Bronchial epithelial cell (primary cell): Measurements from ENCODE around the gene GTF2B. TPM values are rescaled to one million over a fixed set of nuclear protein-coding genes. Genes with fewer than 3 reads are reported as not detected.
A peak's percentile ranks its signal among the peaks of the same experiment; 100 is the strongest.

Experiments used
- DNase-seq: peaks from one replicate; pipeline ENCODE4 v3.0.0-alpha.2; 2010; ENCODE audit warnings: low read depth
- FAIRE-seq: peaks from 2 replicates; lab custom pipeline; 2011; peaks lifted over from hg19 to GRCh38; lab: Jason Lieb, UNC
- H3K27me3 ChIP-seq: 2 replicates; pipeline ENCODE4 v1.5.1; 2011; ENCODE audit warnings: low read length; ENCODE audit not compliant: control insufficient read depth, insufficient read depth
- H3K36me3 ChIP-seq: 2 replicates; pipeline ENCODE4 v1.5.1; 2011; ENCODE audit warnings: low read length; ENCODE audit not compliant: control insufficient read depth, insufficient read depth
- H3K4me3 ChIP-seq: 2 replicates; pipeline ENCODE4 v1.5.1; 2011; ENCODE audit warnings: mild to moderate bottlenecking, low read depth, low read length, control low read depth
- total RNA-seq: library from RNA; depleted of rRNA; stranded (reverse); fragments of >200 nt; gene quantifications from 2 replicates; pipeline ENCODE4 v1.2.1, GENCODE V29; 2014
- TF ChIP-seq, protein P1 (sequence below): IDR thresholded peaks from 2 replicates; pipeline ENCODE4 v1.5.1; 2011; ENCODE audit warnings: mild to moderate bottlenecking, moderate library complexity, low read length, control low read depth, inconsistent platforms; ENCODE audit not compliant: insufficient read depth, severe bottlenecking

The GTF2B gene
- total RNA-seq, 1 donor from 2014 or later = 40.8 TPM

DNA sequence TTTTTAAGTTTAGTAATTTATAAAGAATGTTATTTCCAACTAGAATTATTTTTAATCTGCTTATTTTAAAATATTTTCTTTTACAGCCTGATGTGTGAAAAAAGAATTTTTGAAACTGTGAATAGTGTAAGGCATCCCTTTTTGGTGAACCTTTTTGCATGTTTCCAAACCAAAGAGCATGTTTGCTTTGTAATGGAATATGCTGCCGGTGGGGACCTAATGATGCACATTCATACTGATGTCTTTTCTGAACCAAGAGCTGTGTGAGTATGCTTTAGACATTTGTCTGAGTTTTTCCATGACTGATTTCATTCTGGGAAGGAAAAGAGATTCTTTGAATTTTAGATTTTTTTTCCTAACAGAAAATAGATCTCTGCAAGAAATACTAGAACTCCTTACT is 77.9 kb downstream of the GTF2B start:
- TF ChIP-seq, protein P1, sequence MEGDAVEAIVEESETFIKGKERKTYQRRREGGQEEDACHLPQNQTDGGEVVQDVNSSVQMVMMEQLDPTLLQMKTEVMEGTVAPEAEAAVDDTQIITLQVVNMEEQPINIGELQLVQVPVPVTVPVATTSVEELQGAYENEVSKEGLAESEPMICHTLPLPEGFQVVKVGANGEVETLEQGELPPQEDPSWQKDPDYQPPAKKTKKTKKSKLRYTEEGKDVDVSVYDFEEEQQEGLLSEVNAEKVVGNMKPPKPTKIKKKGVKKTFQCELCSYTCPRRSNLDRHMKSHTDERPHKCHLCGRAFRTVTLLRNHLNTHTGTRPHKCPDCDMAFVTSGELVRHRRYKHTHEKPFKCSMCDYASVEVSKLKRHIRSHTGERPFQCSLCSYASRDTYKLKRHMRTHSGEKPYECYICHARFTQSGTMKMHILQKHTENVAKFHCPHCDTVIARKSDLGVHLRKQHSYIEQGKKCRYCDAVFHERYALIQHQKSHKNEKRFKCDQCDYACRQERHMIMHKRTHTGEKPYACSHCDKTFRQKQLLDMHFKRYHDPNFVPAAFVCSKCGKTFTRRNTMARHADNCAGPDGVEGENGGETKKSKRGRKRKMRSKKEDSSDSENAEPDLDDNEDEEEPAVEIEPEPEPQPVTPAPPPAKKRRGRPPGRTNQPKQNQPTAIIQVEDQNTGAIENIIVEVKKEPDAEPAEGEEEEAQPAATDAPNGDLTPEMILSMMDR = no peak
- no peaks in the 10 kb centered on the region for H3K27me3 ChIP-seq
- no peak overlapping the region for H3K4me3 ChIP-seq
- peaks cover 3% of the 10 kb centered on the region for H3K36me3 ChIP-seq
- FAIRE-seq (no peak), DNase-seq (no peak)

GRCh38 chr1:88812366-88812765 is 79.0 kb downstream of the GTF2B start:
- DNase-seq (no peak), FAIRE-seq (no peak)
- TF ChIP-seq, protein P1 = no peak
- Histone ChIP-seq H3K36me3 (peaks cover 3% of the 10 kb centered on the region), H3K4me3 (no peak overlapping the region), H3K27me3 (no peaks in the 10 kb centered on the region)

DNA sequence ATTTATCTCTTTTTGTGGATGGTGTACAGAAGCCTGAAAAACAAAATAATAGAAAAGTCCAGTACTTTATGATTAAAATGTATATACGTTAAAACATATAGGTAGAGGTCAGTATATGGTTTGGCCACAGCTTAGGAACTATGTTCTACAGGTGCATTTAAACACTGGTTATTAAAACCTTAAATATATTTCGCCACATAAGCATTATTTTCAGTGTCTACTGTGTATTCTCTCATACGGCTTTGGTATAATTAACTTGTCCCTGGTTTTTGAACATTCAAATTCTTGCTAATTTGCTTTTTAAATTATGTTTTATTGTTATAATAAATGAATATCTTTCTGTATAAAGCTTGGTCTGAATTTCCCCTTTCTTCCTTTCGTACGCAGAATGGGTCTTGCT is 87.9 kb downstream of the GTF2B start:
- H3K27me3 ChIP-seq = no peaks in the 10 kb centered on the region
- no peak overlapping the region for H3K4me3 ChIP-seq
- FAIRE-seq = no peak
- TF ChIP-seq, protein P1 = no peak
- DNase-seq = no peak
- peaks cover 4% of the 10 kb centered on the region for H3K36me3 ChIP-seq

- TF ChIP-seq, protein P1 = no peak
- H3K4me3 ChIP-seq = no peak overlapping the region
- FAIRE-seq = no peak
- peak; percentile 66 for DNase-seq
- no peaks in the 10 kb centered on the region for H3K27me3 ChIP-seq
- peaks cover 4% of the 10 kb centered on the region for H3K36me3 ChIP-seq
Measured at GRCh38 chr1:88802950-88803349, 88.4 kb downstream of the GTF2B start.

Other genes with a start within 250 kb of the GTF2B start
- 18.2 and 20.5 TPM in 2 replicates for gene PKN2, start 207.3 kb downstream of the GTF2B start, total RNA-seq
- gene KYAT3, start 101.1 kb upstream of the GTF2B start, total RNA-seq = 20.2 and 25.5 TPM in 2 replicates
- gene RBMXL1, start 101.1 kb upstream of the GTF2B start, total RNA-seq = 9.7 and 14.2 TPM in 2 replicates
- gene GBP3, start 131.3 kb upstream of the GTF2B start, total RNA-seq = 3.7 and 16.5 TPM in 2 replicates
- 1.8 and 9.5 TPM in 2 replicates for gene GBP1, start 173.6 kb upstream of the GTF2B start, total RNA-seq
- 0.79 and 1.8 TPM in 2 replicates for gene GBP2, start 234.5 kb upstream of the GTF2B start, total RNA-seq